GM12878 (cell line): Measurements from ENCODE around the gene PYGM.

Source experiments
- POLR2A ChIP-seq: IDR thresholded peaks from 2 replicates; pipeline ENCODE4 v1.6.1; 2011; ENCODE audit warnings: low read depth, mild to moderate bottlenecking, low read length
- POLR2AphosphoS5 ChIP-seq: IDR thresholded peaks from 2 replicates; pipeline ENCODE4 v1.6.1; 2011; ENCODE audit warnings: mild to moderate bottlenecking, low read length, inconsistent platforms
- USF2 ChIP-seq: IDR thresholded peaks from 2 replicates; pipeline ENCODE4 v1.6.1; 2011; ENCODE audit warnings: low read depth, low read length, improper control_type of control experiment, borderline replicate concordance
- ZNF274 ChIP-seq: IDR thresholded peaks from one replicate; pipeline ENCODE4 v1.8.0; 2011; ENCODE audit not compliant: insufficient read length, insufficient read depth
- TF ChIP-seq, protein P1 (sequence below), 3 experiments: IDR thresholded peaks in 2 of 3; conservative IDR thresholded peaks in 1 of 3; 2 replicates each; pipeline ENCODE4 v1.5.1; 2011; ENCODE audit warnings: low read depth in 3 of 3, low read length in 3 of 3, mild to moderate bottlenecking in 3 of 3, control low read depth in 2 of 3, moderate library complexity in 2 of 3, inconsistent platforms in 1 of 3, mixed read lengths in 1 of 3; ENCODE audit not compliant: control insufficient read depth in 2 of 3, insufficient read depth in 1 of 3; ENCODE audit errors: extremely low read depth in 1 of 3

DNA sequence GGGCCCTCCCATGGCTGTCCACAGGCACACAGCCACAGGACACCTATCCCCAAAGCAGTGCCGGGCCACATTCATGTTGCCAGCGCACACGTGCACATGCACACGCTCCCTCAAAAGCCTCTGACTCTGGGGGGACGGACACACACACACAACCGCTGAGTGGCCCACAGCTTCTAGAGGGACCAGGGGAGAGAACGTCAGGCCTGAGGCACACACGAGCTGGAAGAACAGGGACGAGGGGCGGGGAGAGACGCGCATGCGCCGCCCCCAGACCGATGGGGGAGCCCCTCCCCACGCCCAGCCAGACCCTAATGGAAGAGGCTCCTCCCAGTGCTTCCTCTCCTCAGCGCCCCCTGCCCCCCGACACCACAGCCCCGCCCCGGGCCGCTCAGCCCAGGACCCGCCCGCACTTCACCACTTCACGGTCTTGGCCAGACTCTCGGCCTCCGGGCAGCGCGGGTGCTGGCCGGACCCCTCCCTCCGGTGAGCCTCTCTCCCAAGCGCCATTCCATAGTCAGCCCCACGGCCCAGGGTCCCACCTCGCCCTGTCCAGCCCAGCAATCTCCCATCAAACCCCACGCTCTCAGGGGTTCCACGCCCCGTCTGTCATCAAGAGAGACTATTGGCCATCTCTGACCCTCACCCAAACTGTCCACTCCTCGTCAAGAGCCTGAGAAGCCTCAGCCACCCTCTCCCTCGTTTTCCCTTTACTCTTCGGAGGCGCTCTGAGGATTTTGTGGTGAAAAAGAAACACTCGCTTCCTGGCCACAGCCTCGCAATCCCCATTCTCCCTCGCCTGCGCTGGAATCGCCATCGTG, 48.4 kb downstream of the PYGM start:
- TF ChIP-seq USF2 (no peak), ZNF274 (no peak), POLR2AphosphoS5 (no peak), POLR2A (no peak)
- TF ChIP-seq, protein P1, sequence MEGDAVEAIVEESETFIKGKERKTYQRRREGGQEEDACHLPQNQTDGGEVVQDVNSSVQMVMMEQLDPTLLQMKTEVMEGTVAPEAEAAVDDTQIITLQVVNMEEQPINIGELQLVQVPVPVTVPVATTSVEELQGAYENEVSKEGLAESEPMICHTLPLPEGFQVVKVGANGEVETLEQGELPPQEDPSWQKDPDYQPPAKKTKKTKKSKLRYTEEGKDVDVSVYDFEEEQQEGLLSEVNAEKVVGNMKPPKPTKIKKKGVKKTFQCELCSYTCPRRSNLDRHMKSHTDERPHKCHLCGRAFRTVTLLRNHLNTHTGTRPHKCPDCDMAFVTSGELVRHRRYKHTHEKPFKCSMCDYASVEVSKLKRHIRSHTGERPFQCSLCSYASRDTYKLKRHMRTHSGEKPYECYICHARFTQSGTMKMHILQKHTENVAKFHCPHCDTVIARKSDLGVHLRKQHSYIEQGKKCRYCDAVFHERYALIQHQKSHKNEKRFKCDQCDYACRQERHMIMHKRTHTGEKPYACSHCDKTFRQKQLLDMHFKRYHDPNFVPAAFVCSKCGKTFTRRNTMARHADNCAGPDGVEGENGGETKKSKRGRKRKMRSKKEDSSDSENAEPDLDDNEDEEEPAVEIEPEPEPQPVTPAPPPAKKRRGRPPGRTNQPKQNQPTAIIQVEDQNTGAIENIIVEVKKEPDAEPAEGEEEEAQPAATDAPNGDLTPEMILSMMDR (IDR thresholded peaks at IDR 0.05 in 2 of 3, conservative IDR thresholded peaks at IDR 0.05 in 1 of 3; ENCODE audit: control insufficient read depth in 2 of 3, extremely low read depth in 1 of 3, insufficient read depth in 1 of 3, low read depth in 3 of 3, low read length in 3 of 3) = no peak
